Activated T-helper 2 cell treated with anti-CD3 and anti-CD28 coated beads, Interferon-gamma antibody, Interleukin-2, Interleukin-4, amounts not matched to agents 10 μg/mL and 5 μg/mL and 100 μg/mL, durations not matched to agents 14 hours and 24 hours and 36 hours (primary cell): ENCODE data around the gene GRAMD1A. TPM values are rescaled to one million over a fixed set of nuclear protein-coding genes. Genes with fewer than 3 reads are reported as not detected.

Experiments
- DNase-seq: peaks from one replicate; pipeline ENCODE4 v3.0.0; 2021; ENCODE audit warnings: low spot score
- H3K27ac Mint-ChIP-seq: one replicate; pipeline ENCODE4 v1.8.0; 2021; ENCODE audit warnings: mixed read lengths
- H3K27me3 Mint-ChIP-seq: one replicate; pipeline ENCODE4 v1.8.0; 2021; ENCODE audit warnings: low read depth, mixed read lengths
- H3K36me3 Mint-ChIP-seq: one replicate; pipeline ENCODE4 v1.8.0; 2021; ENCODE audit warnings: low read depth, mixed read lengths
- H3K4me1 Mint-ChIP-seq: one replicate; pipeline ENCODE4 v1.8.0; 2021; ENCODE audit warnings: low read depth, mixed read lengths
- H3K4me3 Mint-ChIP-seq: one replicate; pipeline ENCODE4 v1.8.0; 2021; ENCODE audit warnings: low read depth, mild to moderate bottlenecking, moderate library complexity, mixed read lengths
- H3K9me3 Mint-ChIP-seq: one replicate; pipeline ENCODE4 v1.8.0; 2021; ENCODE audit warnings: mixed read lengths
- intact Hi-C: fragments of 100-400 bp; cut with micrococcal nuclease; formaldehyde crosslinking; loops from one replicate; pipeline ENCODE4 v1.15.1; 2023
- total RNA-seq: library from RNA; stranded (reverse); gene quantifications from 2 replicates; pipeline ENCODE4 v1.2.3, GENCODE V29; 2022

GRAMD1A gene
- total RNA-seq, 1 donor from 2014 or later, result 260 TPM

DNA sequence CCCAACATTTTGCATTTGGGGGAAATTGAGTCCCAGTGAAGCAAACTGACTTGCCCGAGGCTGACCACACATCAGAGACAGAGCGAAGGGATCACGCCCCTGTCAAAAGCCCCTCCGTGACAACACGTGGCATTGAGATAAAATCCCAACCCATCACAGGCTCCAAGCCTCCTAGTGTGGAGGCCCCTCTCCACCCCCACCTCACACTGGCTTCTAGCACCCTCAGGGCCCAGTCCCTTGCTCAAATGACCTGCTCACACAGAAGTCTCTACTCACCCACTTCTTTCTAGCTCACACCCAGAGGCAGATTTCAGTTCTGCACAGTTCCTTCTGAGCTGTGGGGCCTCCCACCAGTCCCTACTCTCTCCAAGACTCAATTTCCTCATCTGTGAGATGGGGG, 51.7 kb downstream of the GRAMD1A start:
- H3K27me3 Mint-ChIP-seq, result peaks cover 3% of the 10 kb centered on the region
- H3K27ac Mint-ChIP-seq, result no peak overlapping the region
- no peak overlapping the region for H3K4me3 Mint-ChIP-seq

DNA sequence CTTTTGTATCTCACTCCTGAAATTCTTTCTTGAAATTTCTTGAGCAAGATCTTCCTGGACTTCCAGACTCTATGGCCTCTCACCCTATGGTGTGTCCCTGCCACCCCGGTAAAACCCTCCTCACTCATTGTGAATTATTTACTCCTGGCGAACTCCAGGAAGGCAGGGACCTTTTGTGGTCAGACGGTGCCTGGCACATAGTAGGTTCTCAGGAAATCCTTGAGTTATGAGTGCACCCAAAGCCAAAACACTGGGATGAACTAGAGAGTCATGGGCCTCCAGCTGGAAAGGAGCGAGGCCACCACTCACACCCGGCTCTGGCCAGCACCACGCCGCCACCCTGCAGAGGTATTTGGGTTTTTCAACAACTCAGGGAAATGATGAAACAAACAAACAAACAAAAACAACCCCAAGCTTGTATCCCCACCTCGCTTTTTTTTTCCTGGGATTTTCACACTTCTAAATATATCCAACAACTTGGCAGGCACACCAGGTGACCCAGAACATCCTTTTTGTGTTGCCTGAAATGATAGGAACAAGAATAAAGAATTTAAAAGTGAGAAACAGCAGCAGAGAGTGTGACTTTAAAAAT, 52.6 kb downstream of the GRAMD1A start:
- H3K36me3 Mint-ChIP-seq, result no peaks in the 10 kb centered on the region
- no peaks in the 10 kb centered on the region for H3K9me3 Mint-ChIP-seq
- H3K4me1 Mint-ChIP-seq, result no peaks in the 10 kb centered on the region
- H3K4me3 Mint-ChIP-seq, result no peak overlapping the region
- intact Hi-C loops, result no loop called here
- no peak for DNase-seq
- H3K27ac Mint-ChIP-seq, result no peak overlapping the region
- peaks cover 6% of the 10 kb centered on the region for H3K27me3 Mint-ChIP-seq

More for the DNA sequence above, 51.7 kb downstream of the GRAMD1A start:
- no peak for DNase-seq
- no peaks in the 10 kb centered on the region for H3K4me1 Mint-ChIP-seq
- intact Hi-C loops, result no loop called here
- H3K9me3 Mint-ChIP-seq, result no peaks in the 10 kb centered on the region
- H3K36me3 Mint-ChIP-seq, result no peaks in the 10 kb centered on the region

DNA sequence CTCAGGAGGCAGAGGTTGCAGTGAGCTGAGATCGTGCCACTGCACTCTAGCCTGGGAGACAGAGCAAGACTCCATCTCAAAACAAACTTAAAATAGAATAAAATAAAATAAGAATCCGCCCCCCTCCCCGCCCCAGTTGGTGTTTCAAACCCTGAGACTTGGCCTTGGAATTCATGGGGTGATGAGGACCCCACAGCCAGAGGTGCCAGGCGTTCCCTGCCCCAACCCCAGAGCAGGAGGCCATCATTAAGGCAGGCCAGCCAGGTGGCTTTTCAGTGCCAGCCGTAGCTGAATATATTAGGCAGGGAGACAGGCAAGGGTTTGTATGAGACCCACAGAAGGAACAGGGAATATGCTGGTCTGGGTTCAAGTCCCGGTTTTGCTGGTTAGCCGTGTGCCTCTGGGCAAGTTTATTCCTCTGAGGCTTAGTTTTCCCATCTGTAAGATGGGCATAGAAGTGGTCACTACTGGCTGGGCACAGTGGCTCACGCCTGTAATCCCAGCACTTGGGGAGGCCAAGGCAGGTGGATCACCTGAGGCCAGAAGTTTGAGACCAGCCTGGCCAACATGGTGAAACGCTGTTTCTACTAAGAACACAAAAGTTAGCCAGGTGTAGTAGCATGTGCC, 53.7 kb downstream of the GRAMD1A start:
- Mint-ChIP-seq H3K9me3 (no peaks in the 10 kb centered on the region), H3K4me1 (no peaks in the 10 kb centered on the region), H3K27me3 (peaks cover 6% of the 10 kb centered on the region), H3K36me3 (no peaks in the 10 kb centered on the region), H3K27ac (no peak overlapping the region), H3K4me3 (no peak overlapping the region)
- intact Hi-C loops, result no loop called here
- no peak for DNase-seq

DNA sequence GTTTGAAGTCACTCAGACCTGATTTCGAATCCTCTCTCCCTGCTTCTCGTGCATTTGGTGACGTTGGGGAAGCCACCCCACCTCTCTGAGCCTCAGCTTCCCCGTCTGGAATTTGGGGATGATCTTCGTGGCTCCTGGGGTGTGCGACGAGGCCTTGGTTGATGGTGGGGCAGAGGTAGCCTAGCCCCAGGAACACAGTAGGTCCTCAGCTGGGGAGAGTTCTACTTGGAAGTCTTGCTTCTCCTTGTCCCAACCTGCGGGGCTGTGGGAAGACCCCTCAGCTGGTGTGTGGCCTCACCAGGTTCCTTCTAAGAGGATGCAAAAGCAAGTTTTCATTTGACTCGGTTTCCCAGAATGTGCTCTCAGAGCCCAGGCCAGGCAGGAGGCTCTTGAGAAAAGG, 54.5 kb downstream of the GRAMD1A start:
- DNase-seq, result no peak
- Mint-ChIP-seq H3K36me3 (no peaks in the 10 kb centered on the region), H3K4me1 (no peaks in the 10 kb centered on the region), H3K27ac (no peak overlapping the region), H3K9me3 (no peaks in the 10 kb centered on the region), H3K4me3 (no peak overlapping the region), H3K27me3 (peaks cover 6% of the 10 kb centered on the region)
- intact Hi-C loops, result no loop called here

DNA sequence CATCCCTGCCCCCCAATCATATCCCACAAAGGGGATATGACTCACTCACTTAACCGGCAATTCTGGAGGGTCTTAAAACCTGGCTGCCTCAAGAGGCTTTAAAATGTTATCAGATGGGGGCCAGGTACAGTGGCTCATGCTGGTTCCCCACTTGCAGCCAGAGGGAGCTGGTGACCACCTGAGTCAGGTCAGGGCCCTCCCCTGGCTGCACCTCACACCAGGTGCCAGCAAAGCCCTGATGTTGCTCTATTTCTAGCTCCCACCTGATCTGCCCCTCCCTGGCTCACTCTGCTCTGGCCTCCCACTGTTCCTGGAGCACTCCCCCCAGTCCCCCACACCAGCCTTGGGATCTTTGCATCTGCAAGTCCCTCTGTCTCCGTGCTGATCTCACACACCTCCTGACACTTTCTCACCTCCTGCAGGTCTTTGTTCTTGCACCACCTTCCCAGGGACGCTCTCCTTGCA, 55.6 kb downstream of the GRAMD1A start:
- no peak for DNase-seq
- peaks cover 6% of the 10 kb centered on the region for H3K27me3 Mint-ChIP-seq
- H3K4me3 Mint-ChIP-seq, result no peak overlapping the region
- H3K9me3 Mint-ChIP-seq, result no peaks in the 10 kb centered on the region
- H3K36me3 Mint-ChIP-seq, result no peaks in the 10 kb centered on the region
- no peak overlapping the region for H3K27ac Mint-ChIP-seq
- intact Hi-C loops, result no loop called here
- no peaks in the 10 kb centered on the region for H3K4me1 Mint-ChIP-seq

DNA sequence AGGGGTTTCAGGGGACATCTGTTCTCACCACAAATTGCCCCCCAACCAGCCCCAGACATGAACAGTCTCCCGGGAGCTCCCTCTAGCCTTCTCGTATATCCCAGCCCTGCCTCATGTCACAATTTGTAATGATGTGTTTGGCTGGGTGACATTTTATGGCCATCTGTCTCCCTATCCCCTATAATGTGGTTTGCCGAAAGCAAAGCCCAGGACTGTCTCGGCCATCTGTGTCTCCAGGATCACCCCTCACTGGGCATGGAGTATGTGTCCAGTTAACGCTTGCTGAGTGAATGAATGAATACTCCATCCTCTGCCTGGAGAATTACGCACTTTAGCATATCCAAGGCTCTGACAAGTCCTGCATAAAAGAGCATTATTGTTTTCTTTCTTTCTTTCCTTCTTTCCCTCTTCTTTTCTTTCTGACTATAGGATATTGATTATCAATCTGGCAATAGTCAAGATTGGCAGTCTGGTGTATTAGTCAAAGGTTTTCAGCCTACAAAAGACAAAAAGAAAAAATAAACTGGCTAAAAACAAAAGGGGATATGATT, 56.5 kb downstream of the GRAMD1A start:
- no peaks in the 10 kb centered on the region for H3K4me1 Mint-ChIP-seq
- H3K9me3 Mint-ChIP-seq, result no peaks in the 10 kb centered on the region
- H3K4me3 Mint-ChIP-seq, result no peak overlapping the region
- intact Hi-C loops, result no loop called here
- H3K27ac Mint-ChIP-seq, result no peak overlapping the region
- no peak for DNase-seq
- peaks cover 6% of the 10 kb centered on the region for H3K27me3 Mint-ChIP-seq
- H3K36me3 Mint-ChIP-seq, result no peaks in the 10 kb centered on the region

DNA sequence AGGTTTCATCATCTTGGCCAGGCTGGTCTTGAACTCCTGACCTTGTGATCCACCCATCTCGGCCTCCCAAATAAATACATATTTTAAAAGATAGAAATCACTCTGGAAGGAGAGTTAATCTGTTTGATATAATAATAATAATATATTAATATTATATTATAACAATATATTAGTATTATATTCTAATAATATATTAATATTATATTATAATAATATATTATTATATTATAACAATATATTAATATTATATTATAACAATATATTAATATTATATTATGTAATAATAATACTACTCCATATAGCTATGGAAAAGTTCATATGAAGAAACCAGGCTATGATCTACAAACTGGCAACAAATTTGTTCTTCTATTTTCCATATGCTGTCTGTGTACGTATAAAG, 58.2 kb downstream of the GRAMD1A start:
- Mint-ChIP-seq H3K27ac (no peak overlapping the region), H3K4me1 (no peaks in the 10 kb centered on the region), H3K9me3 (no peaks in the 10 kb centered on the region), H3K36me3 (no peaks in the 10 kb centered on the region), H3K4me3 (no peak overlapping the region), H3K27me3 (peaks cover 6% of the 10 kb centered on the region)
- DNase-seq, result no peak
- intact Hi-C loops, result no loop called here

DNA sequence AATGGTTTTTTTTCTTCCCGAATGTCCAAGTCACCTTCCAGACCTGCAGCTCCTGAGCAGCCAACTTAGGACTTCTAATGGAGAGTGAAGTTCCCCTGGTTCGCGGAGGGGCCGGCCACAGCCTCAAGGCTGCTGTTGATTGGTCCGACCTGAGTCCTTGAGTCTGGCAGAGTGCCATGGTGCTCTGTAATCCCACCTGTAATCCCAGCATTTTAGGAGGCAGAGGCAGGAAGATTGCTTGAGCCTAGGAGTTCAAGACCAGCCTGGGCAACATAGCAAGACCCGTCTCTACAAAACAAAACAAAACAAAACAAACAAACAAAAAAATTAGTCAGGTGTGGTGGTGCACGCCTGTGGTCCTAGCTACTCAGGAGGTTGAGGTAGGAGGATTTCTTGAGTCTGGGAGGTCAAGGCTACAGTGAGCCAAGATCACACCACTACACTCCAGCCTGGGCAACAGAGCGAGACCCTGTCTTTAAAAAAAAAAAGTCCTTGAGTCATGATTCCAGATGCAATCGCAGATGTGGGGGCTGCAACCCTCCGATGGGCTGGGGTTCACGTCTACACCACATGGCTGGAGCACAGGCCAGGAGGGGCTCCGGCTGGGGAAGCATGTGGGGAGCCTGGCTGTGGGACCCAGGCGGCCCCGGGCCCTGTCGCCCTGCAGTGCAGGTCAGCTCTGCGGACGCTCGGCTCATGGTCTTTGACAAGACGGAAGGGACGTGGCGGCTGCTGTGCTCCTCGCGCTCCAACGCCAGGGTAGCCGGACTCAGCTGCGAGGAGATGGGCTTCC, 59.1 kb downstream of the GRAMD1A start:
- Mint-ChIP-seq H3K36me3 (no peaks in the 10 kb centered on the region), H3K27ac (no peak overlapping the region), H3K4me3 (no peak overlapping the region), H3K4me1 (peaks cover 3% of the 10 kb centered on the region), H3K9me3 (no peaks in the 10 kb centered on the region), H3K27me3 (peaks cover 6% of the 10 kb centered on the region)
- intact Hi-C loops, result no loop called here
- no peak for DNase-seq

DNA sequence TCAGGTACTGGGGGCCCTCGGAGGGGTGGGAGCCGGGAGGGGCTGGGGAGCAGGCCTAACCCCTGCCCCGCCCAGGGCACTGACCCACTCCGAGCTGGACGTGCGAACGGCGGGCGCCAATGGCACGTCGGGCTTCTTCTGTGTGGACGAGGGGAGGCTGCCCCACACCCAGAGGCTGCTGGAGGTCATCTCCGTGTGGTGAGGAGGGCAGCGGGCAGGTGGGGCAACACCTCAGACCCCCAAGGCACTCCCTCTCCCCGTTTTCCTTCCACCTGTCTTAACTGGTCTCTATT, 59.6 kb downstream of the GRAMD1A start:
- intact Hi-C loops, result no loop called here
- H3K27ac Mint-ChIP-seq, result no peak overlapping the region

DNA sequence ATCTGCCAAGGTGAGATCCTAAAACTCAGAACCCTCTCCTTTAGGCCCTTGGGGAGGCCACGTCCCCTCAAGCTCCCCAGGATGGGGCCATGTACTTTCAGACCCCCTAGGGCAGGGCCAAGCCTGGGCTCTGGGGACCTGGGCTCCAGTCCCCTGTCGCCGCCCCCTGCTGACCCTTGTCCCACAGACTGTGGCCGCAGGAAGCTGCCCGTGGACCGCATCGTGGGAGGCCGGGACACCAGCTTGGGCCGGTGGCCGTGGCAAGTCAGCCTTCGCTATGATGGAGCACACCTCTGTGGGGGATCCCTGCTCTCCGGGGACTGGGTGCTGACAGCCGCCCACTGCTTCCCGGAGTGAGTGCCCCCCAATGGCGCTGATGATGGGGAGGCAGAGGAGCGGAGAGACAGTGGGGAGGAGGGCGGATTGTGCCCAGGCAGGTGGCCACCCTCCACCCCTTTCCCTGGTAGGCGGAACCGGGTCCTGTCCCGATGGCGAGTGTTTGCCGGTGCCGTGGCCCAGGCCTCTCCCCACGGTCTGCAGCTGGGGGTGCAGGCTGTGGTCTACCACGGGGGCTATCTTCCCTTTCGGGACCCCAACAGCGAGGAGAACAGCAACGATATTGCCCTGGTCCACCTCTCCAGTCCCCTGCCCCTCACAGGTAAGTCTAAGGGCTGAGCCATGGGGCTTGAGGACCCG, 60.2 kb downstream of the GRAMD1A start:
- Mint-ChIP-seq H3K27me3 (peaks cover 6% of the 10 kb centered on the region), H3K4me3 (no peak overlapping the region), H3K9me3 (no peaks in the 10 kb centered on the region), H3K4me1 (peaks cover 4% of the 10 kb centered on the region), H3K36me3 (no peaks in the 10 kb centered on the region), H3K27ac (no peak overlapping the region)
- no peak for DNase-seq
- intact Hi-C loops, result no loop called here

More for the DNA sequence above, 59.6 kb downstream of the GRAMD1A start:
- no peaks in the 10 kb centered on the region for H3K36me3 Mint-ChIP-seq
- peaks cover 6% of the 10 kb centered on the region for H3K27me3 Mint-ChIP-seq
- no peaks in the 10 kb centered on the region for H3K9me3 Mint-ChIP-seq
- no peak overlapping the region for H3K4me3 Mint-ChIP-seq
- DNase-seq, result no peak
- peaks cover 4% of the 10 kb centered on the region for H3K4me1 Mint-ChIP-seq

DNA sequence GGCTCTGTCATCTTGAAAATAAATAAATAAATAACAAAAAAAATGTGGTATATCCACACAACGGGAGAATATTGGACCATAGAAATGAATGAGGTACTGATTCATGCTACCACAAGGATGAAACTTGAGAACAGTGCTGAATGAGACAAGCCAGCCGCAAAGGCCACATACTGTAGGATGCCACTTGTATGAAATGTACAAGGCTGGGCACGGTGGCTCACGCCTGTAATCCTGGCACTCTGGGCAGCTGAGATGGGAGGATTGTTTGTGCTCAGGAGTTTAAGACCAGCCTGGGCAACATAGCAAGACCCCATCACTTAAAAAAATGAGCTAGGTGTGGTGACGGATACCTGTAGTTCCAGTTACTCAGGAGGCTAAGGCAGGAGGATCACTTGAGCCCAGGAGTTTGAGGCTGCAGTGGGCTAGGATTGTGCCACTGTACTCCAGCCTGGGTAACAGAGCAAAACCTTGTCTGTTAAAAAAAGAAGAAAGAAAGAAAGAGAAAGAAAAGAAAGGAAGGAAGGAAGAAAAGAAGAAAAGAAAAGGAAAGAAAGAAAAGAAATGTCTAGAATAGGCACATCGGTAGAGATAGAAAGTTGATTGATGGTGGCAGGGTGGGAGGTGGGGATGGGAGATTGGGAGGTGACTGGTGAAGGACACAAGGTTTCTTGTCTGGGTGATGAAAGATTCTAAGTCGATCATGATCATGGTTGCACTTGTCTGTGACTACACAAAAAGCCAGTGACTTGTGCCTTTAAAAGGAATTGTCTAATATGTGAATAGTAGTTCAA, 61.7 kb downstream of the GRAMD1A start:
- Mint-ChIP-seq H3K27me3 (peaks cover 3% of the 10 kb centered on the region), H3K4me3 (no peak overlapping the region), H3K4me1 (peaks cover 6% of the 10 kb centered on the region), H3K9me3 (no peaks in the 10 kb centered on the region), H3K36me3 (no peaks in the 10 kb centered on the region), H3K27ac (no peak overlapping the region)
- no peak for DNase-seq
- intact Hi-C loops, result no loop called here

DNA sequence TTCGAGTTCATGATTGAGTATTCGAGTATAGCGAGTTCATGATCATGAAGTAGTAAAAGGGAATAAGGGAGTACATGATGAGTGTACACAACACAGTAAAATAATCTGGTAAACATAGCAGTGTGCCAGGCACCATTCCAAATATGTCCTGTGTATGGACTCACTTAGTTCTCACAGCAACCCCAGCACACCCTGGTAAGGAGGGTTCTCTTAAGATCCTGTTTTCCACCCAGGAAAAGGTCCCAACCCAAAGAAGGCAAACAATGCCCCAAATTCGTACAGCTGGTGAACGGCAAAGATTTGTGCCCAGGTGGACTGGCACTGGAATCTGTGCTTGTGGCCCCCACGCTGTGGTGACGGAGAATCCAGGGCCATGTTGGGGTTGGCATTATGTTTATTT, 62.8 kb downstream of the GRAMD1A start:
- H3K27me3 Mint-ChIP-seq, result no peaks in the 10 kb centered on the region
- H3K4me3 Mint-ChIP-seq, result no peak overlapping the region
- DNase-seq, result no peak
- H3K27ac Mint-ChIP-seq, result no peak overlapping the region
- H3K36me3 Mint-ChIP-seq, result no peaks in the 10 kb centered on the region
- intact Hi-C loops, result no loop called here
- peaks cover 10% of the 10 kb centered on the region for H3K4me1 Mint-ChIP-seq
- no peaks in the 10 kb centered on the region for H3K9me3 Mint-ChIP-seq
